HepG2 (cell line): ENCODE measurements around the gene HIC1. TPM values are rescaled to one million over a fixed set of nuclear protein-coding genes. Genes with fewer than 3 reads are reported as not detected.

ENCODE experiments used
- ATAC-seq: fragments of 200-7000 bp; cut with Tn5 transposase; 3 replicates; pipeline ENCODE4 v1.9.1; 2020; ENCODE audit warnings: mild to moderate bottlenecking, moderate library complexity
- BruUV-seq: library from RNA; stranded (reverse); fragments of 400-500 nt; replicated peaks from 2 replicates; lab custom pipeline; 2021; lab: Mats Ljungman, UMichigan
- CTCF ChIA-PET: fragments of 300-600 bp; formaldehyde crosslinking; extraction: SDS; loops from one replicate; lab custom pipeline; 2021; ENCODE audit warnings: low total read pairs, inconsistent platforms, low intra/inter-chr PET ratio; lab: Yijun Ruan, JAX
- POLR2A ChIA-PET: fragments of 350-600 bp; sonication (Branson Sonifier 250); formaldehyde crosslinking; loops from one replicate; lab custom pipeline; 2020; ENCODE audit warnings: antibody characterized with exemption, inconsistent platforms; lab: Yijun Ruan, JAX
- DNase-seq: peaks from one replicate; pipeline ENCODE4 v3.0.0-alpha.2; 2015; ENCODE audit warnings: low spot score
- FAIRE-seq: peaks from 3 replicates; lab custom pipeline; 2011; peaks lifted over from hg19 to GRCh38; lab: Jason Lieb, UNC
- H2AFZ ChIP-seq: one replicate; pipeline ENCODE4 v1.6.1; 2011; ENCODE audit warnings: low read length, inconsistent platforms
- H3K27ac ChIP-seq: fragments of 300-600 bp; 3 replicates; pipeline ENCODE4 v1.8.0; 2011; ENCODE audit warnings: mixed run types, mild to moderate bottlenecking, mixed read lengths, low read length, inconsistent platforms; ENCODE audit not compliant: insufficient read depth; ENCODE audit errors: extremely low read length
- H3K27me3 ChIP-seq, 2 experiments: fragments of 200-600 bp in 1 of 2; 2 replicates in 1 of 2; 3 replicates in 1 of 2; pipeline versions ENCODE4 v1.6.0 to v1.8.0; 2011; ENCODE audit warnings: low read length in 2 of 2, mild to moderate bottlenecking in 2 of 2, moderate library complexity in 2 of 2, inconsistent platforms in 1 of 2; ENCODE audit not compliant: insufficient read depth in 2 of 2, control insufficient read depth in 1 of 2
- H3K36me3 ChIP-seq, 2 experiments: fragments of 200-600 bp in 1 of 2; replicated peaks in 1 of 2; 2 replicates in 1 of 2; 3 replicates in 1 of 2; pipeline versions ENCODE4 v1.5.1 to v1.8.0; 2011; ENCODE audit warnings: low read length in 2 of 2, inconsistent platforms in 1 of 2; ENCODE audit not compliant: insufficient read depth in 2 of 2, control insufficient read depth in 1 of 2
- H3K4me1 ChIP-seq: 2 replicates; pipeline ENCODE4 v1.5.1; 2012; ENCODE audit warnings: low read length, inconsistent platforms; ENCODE audit not compliant: insufficient read depth
- H3K4me2 ChIP-seq: 2 replicates; pipeline ENCODE4 v1.6.0; 2011; ENCODE audit warnings: low read depth, low read length, inconsistent platforms
- H3K4me3 ChIP-seq, 3 experiments: fragments of 200-600 bp in 1 of 3; sonication (generic), shearing (Covaris generic) in 1 of 3; replicated peaks in 1 of 3; 2 replicates each; pipeline ENCODE4 v1.5.1; 2011 to 2016; ENCODE audit warnings: low read length in 3 of 3, inconsistent platforms in 2 of 3, low read depth in 2 of 3, mild to moderate bottlenecking in 2 of 3, control low read depth in 1 of 3, mixed read lengths in 1 of 3; ENCODE audit not compliant: insufficient read depth in 1 of 3
- H3K79me2 ChIP-seq: one replicate; pipeline ENCODE4 v1.6.1; 2011; ENCODE audit warnings: low read length, inconsistent platforms; ENCODE audit not compliant: insufficient read depth
- H3K9ac ChIP-seq: 2 replicates; pipeline ENCODE4 v1.6.0; 2011; ENCODE audit warnings: mild to moderate bottlenecking, low read depth, low read length, inconsistent platforms; ENCODE audit not compliant: insufficient read depth
- H3K9me3 ChIP-seq: 2 replicates; pipeline ENCODE4 v1.5.1; 2012; ENCODE audit warnings: mild to moderate bottlenecking, low read length
- H4K20me1 ChIP-seq: 2 replicates; pipeline ENCODE4 v1.6.0; 2011; ENCODE audit warnings: inconsistent platforms, mild to moderate bottlenecking, low read length, moderate library complexity; ENCODE audit not compliant: insufficient read depth
- FUBP1 ChIP-seq: sonication (generic); formaldehyde crosslinking; IDR thresholded peaks from 2 replicates; pipeline ENCODE4 v1.5.1; 2020; ENCODE audit warnings: missing genetic modification reagents, mild to moderate bottlenecking, borderline replicate concordance
- POLR2G ChIP-seq: fragments of 200-400 bp; formaldehyde crosslinking; IDR thresholded peaks from 2 replicates; pipeline ENCODE4 v1.6.1; 2018; ENCODE audit warnings: mild to moderate bottlenecking, low read depth, low read length, moderate library complexity
- SNAPC5 ChIP-seq: sonication (generic); formaldehyde crosslinking; IDR thresholded peaks from 2 replicates; pipeline ENCODE4 v1.8.1; 2023; ENCODE audit warnings: mild to moderate bottlenecking, missing genetic modification reagents, borderline replicate concordance
- TP53 ChIP-seq: sonication (generic); formaldehyde crosslinking; conservative IDR thresholded peaks from 2 replicates; pipeline ENCODE4 v1.4.0; 2020; ENCODE audit warnings: missing genetic modification reagents
- ZBTB8A ChIP-seq: sonication (generic); formaldehyde crosslinking; IDR thresholded peaks from 2 replicates; pipeline ENCODE4 v1.4.0; 2020; ENCODE audit warnings: mild to moderate bottlenecking, low read depth, missing genetic modification reagents, borderline replicate concordance
- ZFP1 ChIP-seq: IDR thresholded peaks from 2 replicates; pipeline ENCODE4 v1.6.1; 2016
- ZNF816 ChIP-seq: sonication (generic); formaldehyde crosslinking; IDR thresholded peaks from 2 replicates; pipeline ENCODE4 v1.8.0; 2022; ENCODE audit warnings: missing genetic modification reagents, mild to moderate bottlenecking, borderline replicate concordance
- WGBS: methylation state at CpG from one replicate; pipeline ENCODE4 v1.1.6; 2017; ENCODE audit warnings: low lambda C conversion rate; 5-methylcytosine and 5-hydroxymethylcytosine counted together
- in situ Hi-C: cut with HindIII; loops from 2 replicates; pipeline ENCODE4 v1.10.0; 2017; ENCODE audit warnings: low pct_unique_long_range_greater_than_20kb; ENCODE audit not compliant: extremely low pct_ligation_motif_present
- intact Hi-C: fragments of 100-400 bp; cut with micrococcal nuclease; formaldehyde crosslinking; loops from one replicate; pipeline ENCODE4 v1.10.0; 2022; ENCODE audit not compliant: unreplicated experiment
- polyA plus RNA-seq, 8 experiments: library from polyadenylated mRNA; depleted of rRNA in 3 of 8; stranded (reverse) in 7 of 8; unstranded in 1 of 8; fragments of >200 nt; fragmentation: Illumina TruSeq in 4 of 8; extraction: Trizol in 4 of 8; gene quantifications; 2 replicates each; pipeline versions ENCODE4 v1.2.1 to v1.2.3, GENCODE V29; 2011 to 2016; ENCODE audit warnings: low read depth in 4 of 8, missing spikeins in 1 of 8, mixed read lengths in 1 of 8; ENCODE audit not compliant: insufficient read depth in 1 of 8
- total RNA-seq, 5 experiments: library from RNA; depleted of rRNA; stranded (reverse); fragments of >200 nt; fragmentation: Illumina TruSeq; extraction: Trizol; gene quantifications; 2 replicates each; pipeline ENCODE4 v1.2.3, GENCODE V29; 2016; ENCODE audit warnings: low read depth in 1 of 5

HIC1 gene
- total and polyA plus RNA-seq, 2 of the 13 experiments (the other 11 are each of a cell fraction or from before 2014, with no cell fraction given), result 0.04 to 0.31 TPM

GRCh38 chr17:2043785-2044184 lies 11.1 kb upstream of the HIC1 start:
- H4K20me1 ChIP-seq, result no peaks in the 10 kb centered on the region
- TF ChIP-seq ZFP1 (CRISPR knock-in tag) (no peak), ZBTB8A (no peak), SNAPC5 (CRISPR knock-in tag) (no peak), TP53 (no peak)
- ATAC-seq (no peak), FAIRE-seq (no peak), DNase-seq (no peak)
- no peak overlapping the region for H3K4me3 ChIP-seq
- H3K27me3 ChIP-seq, result 0 out of 5 replicates have a peak, but pooled peaks cover 0 to 3% of the 10 kb centered on the region in 2 experiments
- no TSS peak for BruUV-seq
- no peak overlapping the region for H2AFZ ChIP-seq
- H3K79me2 ChIP-seq, result no peaks in the 10 kb centered on the region
- in situ Hi-C loops, result loop anchor here (25.0 kb wide), 1 partner anchor 331 kb away; the partner anchor contains the start of genes TLCD2 and WDR81
- ChIA-PET POLR2A (no interaction called here), CTCF (no interaction called here)
- 99% methylated on average over 5 of the region's 6 CpGs for WGBS
- H3K9ac ChIP-seq, result no peak overlapping the region
- no peaks in the 10 kb centered on the region for H3K9me3 ChIP-seq
- no peak overlapping the region for H3K4me2 ChIP-seq
- H3K4me1 ChIP-seq, result peaks cover 11% of the 10 kb centered on the region
- H3K27ac ChIP-seq, result no peak overlapping the region
- intact Hi-C loops, result no loop called here
- peaks cover 4 to 12% of the 10 kb centered on the region in 2 experiments; a peak in 3 of 5 replicates for H3K36me3 ChIP-seq

GRCh38 chr17:2044263-2044894 lies 10.5 kb upstream of the HIC1 start:
- in situ Hi-C loops (loop anchor here (25.0 kb wide), 1 partner anchor 332 kb away; the partner anchor contains the start of genes TLCD2 and WDR81), intact Hi-C loops (no loop called here)
- no peak overlapping the region for H3K4me3 ChIP-seq
- H3K79me2 ChIP-seq, result no peaks in the 10 kb centered on the region
- DNase-seq (no peak), FAIRE-seq (no peak), ATAC-seq (no peak)
- ChIA-PET POLR2A (no interaction called here), CTCF (interaction anchor here (0.9 kb wide), 1 partner anchor 162 kb away, joined by 3 read pairs; no protein-coding TSS in a partner anchor)
- H3K27me3 ChIP-seq, result 0 out of 5 replicates have a peak, but pooled peaks cover 0 to 3% of the 10 kb centered on the region in 2 experiments
- BruUV-seq, result no TSS peak
- peaks cover 4 to 12% of the 10 kb centered on the region in 2 experiments; a peak in 3 of 5 replicates for H3K36me3 ChIP-seq
- H3K4me2 ChIP-seq, result no peak overlapping the region
- no peak overlapping the region for H3K27ac ChIP-seq
- H4K20me1 ChIP-seq, result no peaks in the 10 kb centered on the region
- WGBS, result 94% methylated on average over 5 of the region's 5 CpGs
- H2AFZ ChIP-seq, result no peak overlapping the region
- peaks cover 17% of the 10 kb centered on the region for H3K4me1 ChIP-seq
- no peak overlapping the region for H3K9ac ChIP-seq
- no peaks in the 10 kb centered on the region for H3K9me3 ChIP-seq
- no peak for TF ChIP-seq ZNF816 (CRISPR knock-in tag)
- TF ChIP-seq FUBP1 (CRISPR knock-in tag), result no peak
- peak; percentile 20; the same call in 1 of the 2 replicates for TF ChIP-seq POLR2G
